ENCODE results near the gene ZNRF1. TPM values are rescaled to one million over a fixed set of nuclear protein-coding genes. Genes with fewer than 3 reads are reported as not detected.

Gene ZNRF1
- total RNA-seq, 4 donors from 2014 or later: 14.1 to 37.4 (median 19.4) TPM

DNA sequence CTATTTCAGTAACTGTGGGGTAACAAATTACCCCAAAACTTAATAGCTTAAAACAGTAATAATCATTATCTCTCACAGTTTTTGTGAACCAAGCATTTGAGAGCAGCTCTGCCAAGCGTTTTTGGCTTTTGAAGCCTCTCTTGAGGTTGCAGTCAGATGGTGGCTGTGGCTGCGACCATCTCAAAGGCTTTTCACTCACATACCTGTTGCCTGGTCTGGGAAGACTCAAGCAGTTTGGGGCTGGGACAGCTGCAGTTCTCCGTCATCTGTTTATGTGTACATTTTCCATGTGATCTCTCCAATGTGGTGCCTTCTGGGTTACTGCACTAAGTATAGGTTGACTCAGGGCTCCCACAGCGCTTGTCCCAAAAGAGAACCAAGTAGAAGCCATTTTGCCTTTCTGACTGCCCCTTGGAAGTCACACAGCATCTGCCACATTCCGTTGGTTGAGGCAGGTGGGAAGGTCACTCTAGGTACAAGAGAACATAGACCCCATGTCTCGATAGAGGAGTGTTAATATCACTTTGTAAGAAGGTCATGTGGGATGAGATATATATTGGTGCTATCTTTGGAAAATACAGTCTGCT lies 68.1 kb downstream of the ZNRF1 start:
- intact Hi-C loops (cut with DNase I; ENCODE audit: low total_unique reads): no loop called here
- Histone ChIP-seq H3K9me3 (no peaks in the 10 kb centered on the region), H3K4me1 (peaks cover 0 to 6% of the 10 kb centered on the region in 2 donors), H3K27me3 (no peaks in the 10 kb centered on the region), H3K36me3 (no peaks in the 10 kb centered on the region), H3K27ac (no peak overlapping the region), H3K4me3 (no peak overlapping the region)
- DNase-seq: no peak
- no peak for TF ChIP-seq POLR2A (IDR thresholded peaks at IDR 0.05)
- TF ChIP-seq, protein P1, sequence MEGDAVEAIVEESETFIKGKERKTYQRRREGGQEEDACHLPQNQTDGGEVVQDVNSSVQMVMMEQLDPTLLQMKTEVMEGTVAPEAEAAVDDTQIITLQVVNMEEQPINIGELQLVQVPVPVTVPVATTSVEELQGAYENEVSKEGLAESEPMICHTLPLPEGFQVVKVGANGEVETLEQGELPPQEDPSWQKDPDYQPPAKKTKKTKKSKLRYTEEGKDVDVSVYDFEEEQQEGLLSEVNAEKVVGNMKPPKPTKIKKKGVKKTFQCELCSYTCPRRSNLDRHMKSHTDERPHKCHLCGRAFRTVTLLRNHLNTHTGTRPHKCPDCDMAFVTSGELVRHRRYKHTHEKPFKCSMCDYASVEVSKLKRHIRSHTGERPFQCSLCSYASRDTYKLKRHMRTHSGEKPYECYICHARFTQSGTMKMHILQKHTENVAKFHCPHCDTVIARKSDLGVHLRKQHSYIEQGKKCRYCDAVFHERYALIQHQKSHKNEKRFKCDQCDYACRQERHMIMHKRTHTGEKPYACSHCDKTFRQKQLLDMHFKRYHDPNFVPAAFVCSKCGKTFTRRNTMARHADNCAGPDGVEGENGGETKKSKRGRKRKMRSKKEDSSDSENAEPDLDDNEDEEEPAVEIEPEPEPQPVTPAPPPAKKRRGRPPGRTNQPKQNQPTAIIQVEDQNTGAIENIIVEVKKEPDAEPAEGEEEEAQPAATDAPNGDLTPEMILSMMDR (IDR thresholded peaks at IDR 0.05): no peak

DNA sequence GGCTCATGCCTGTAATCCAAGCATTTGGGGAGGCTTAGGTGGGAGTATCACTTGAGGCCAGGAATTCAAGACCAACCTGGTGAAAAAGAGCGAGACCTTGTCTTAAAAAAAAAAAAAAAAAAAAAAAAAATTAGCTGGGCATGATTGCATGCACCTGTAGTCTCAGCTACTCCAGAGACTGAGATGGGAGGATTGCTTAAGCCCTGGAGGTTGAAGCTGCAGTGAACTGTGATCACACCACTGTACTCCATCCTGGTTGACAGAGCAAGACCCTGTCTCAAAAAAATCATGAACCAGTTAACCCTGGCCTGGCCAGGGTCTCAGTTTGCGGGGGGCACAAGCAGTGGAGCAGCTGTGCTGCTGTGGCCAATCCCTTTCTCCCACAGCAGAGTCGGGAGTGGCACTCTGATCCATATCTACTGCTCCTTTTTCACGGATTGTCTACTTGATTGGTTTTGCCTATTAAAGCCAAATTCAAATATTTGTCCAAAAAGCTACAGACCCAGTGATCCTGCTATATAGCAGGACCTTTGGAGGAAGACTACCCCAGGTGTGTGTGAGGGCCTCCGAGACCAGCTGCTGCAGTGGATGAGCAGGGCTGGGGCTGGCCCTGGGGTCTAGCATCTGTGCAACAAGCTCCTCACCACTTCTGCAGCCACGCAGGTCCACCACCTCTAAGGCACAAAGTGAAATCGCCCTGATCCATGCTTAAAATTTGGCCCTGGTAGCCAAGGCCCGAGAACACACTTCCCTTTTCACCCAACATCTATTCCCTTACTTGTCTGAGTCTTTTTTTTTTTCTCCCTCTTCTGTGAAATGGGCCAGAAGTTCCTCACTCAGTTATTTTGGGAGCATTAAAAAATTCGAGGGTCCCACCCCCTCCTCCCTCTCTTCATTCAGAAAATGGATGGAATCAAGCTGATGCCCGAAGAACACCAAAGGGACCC lies 69.5 kb downstream of the ZNRF1 start:
- Histone ChIP-seq H3K27me3 (no peaks in the 10 kb centered on the region), H3K4me3 (no peak overlapping the region), H3K27ac (no peak overlapping the region), H3K4me1 (peaks cover 0 to 6% of the 10 kb centered on the region in 2 donors), H3K9me3 (no peaks in the 10 kb centered on the region), H3K36me3 (no peaks in the 10 kb centered on the region)
- intact Hi-C loops (cut with DNase I; ENCODE audit: low total_unique reads): no loop called here
- DNase-seq: no peak
- TF ChIP-seq, protein P1 (IDR thresholded peaks at IDR 0.05): no peak
- no peak for TF ChIP-seq POLR2A (IDR thresholded peaks at IDR 0.05)

DNA sequence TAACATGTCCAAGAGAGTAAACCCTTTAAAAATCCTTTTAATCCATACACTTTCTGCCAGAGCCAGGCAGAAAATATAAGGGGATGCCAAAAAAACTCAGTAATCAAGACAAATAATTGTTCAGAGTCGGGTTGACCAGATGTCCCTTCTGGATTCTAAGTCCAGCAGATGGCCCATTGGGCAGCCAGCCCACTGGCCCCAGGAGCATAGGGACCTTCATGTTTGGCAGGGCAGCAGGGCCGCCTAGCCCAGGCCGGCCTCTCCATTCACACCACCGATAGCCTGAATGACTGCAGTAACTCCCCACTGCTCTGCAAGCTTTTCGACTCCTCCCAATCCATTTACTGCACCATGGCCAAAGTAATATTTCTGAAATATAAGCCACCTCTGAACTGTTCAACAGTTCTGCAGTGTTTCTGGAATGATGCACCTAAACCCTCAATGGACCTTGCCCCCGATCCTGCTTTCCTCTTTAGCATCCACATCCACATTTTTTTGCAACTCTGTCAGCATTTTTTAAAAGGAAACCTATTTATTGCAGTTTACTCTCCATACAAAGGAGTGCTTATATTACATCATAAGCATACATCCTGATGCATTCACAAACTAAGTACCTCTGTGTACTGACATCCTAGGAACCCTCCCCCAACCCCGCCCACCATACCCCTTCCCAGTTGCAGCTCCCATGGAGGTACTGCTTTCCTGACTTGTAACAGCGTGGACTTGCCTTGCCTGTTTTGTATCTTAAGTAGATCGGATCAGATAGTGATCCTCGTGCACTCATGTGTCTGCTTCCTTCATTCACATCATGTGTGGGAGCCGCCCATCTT lies 71.4 kb downstream of the ZNRF1 start:
- Histone ChIP-seq H3K27ac (peak overlapping the region; percentile 22 to 43), H3K9me3 (no peaks in the 10 kb centered on the region), H3K36me3 (no peaks in the 10 kb centered on the region), H3K4me3 (no peak overlapping the region), H3K4me1 (peaks cover 0 to 12% of the 10 kb centered on the region in 2 donors), H3K27me3 (no peaks in the 10 kb centered on the region)
- intact Hi-C loops (cut with DNase I; ENCODE audit: low total_unique reads): no loop called here
- peak; percentile 46 to 74 for DNase-seq
- TF ChIP-seq POLR2A (IDR thresholded peaks at IDR 0.05): no peak
- TF ChIP-seq, protein P1 (IDR thresholded peaks at IDR 0.05): no peak

DNA sequence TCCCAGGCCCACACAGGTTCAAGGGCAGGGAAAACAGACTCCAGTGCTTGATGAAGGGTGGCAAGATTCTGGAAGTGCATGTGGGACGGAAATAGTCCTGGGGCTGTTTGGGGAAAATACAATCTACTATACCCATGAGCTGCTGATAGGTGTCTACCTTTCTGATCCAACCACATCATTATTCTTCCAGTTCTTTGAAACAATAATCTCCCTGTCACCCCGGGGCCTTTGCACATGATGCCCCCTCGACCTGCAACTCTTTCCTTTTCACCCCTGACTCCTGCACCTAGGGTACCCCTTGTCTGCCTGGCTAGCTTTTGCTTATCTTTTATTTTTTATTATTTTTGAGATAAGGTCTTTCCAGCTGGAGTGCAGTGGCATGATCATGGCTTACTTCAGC lies 72.8 kb downstream of the ZNRF1 start:
- Histone ChIP-seq H3K4me3 (no peak overlapping the region), H3K4me1 (peaks cover 0 to 12% of the 10 kb centered on the region in 2 donors), H3K9me3 (no peaks in the 10 kb centered on the region), H3K27ac (no peak overlapping the region), H3K27me3 (no peaks in the 10 kb centered on the region), H3K36me3 (no peaks in the 10 kb centered on the region)
- TF ChIP-seq, protein P1 (IDR thresholded peaks at IDR 0.05): no peak
- no peak for TF ChIP-seq POLR2A (IDR thresholded peaks at IDR 0.05)
- DNase-seq: no peak
- intact Hi-C loops (cut with DNase I; ENCODE audit: low total_unique reads): no loop called here
